ENCODE results near the gene SUPT20H. TPM values are rescaled to one million over a fixed set of nuclear protein-coding genes. Genes with fewer than 3 reads are reported as not detected.

The SUPT20H gene
- total RNA-seq, 1 experiment from 2014 or later = 42.9 TPM

- TF ChIP-seq MAX (IDR thresholded peaks at IDR 0.05) (peak; percentile 39; the same call in 1 of the 2 replicates), SRF (IDR thresholded peaks at IDR 0.05; ENCODE audit: low read depth) (no peak), TCF7L2 (IDR thresholded peaks at IDR 0.05; ENCODE audit: borderline replicate concordance, extremely low read depth, insufficient read depth, insufficient read length) (peak; percentile 46)
Observed at GRCh38 chr13:36999054-36999714, 60.3 kb downstream of the SUPT20H start, which contains the start of gene ALG5 (continued).

GRCh38 chr13:36998624-36999041, 60.9 kb downstream of the SUPT20H start:
- no TSS peak for BruUV-seq (replicated peaks)
- peak overlapping the region; percentile 97 for H3K4me3 ChIP-seq (replicated peaks in 1 of 2; ENCODE audit: low read depth in 1 of 2, low read length in 2 of 2)
- POLR2A ChIA-PET = no interaction called here
- peak overlapping the region; percentile 81 for H3K27ac ChIP-seq (ENCODE audit: low read depth, low read length)
- peak overlapping the region; percentile 96 for H3K9ac ChIP-seq (ENCODE audit: low read length)
- CTCF ChIA-PET = no interaction called here
- ATAC-seq (peak; percentile 8), DNase-seq (ENCODE audit: low read depth, low spot score) (no peak)
- H4K20me1 ChIP-seq (ENCODE audit: insufficient read depth) = no peaks in the 10 kb centered on the region
- no peaks in the 10 kb centered on the region for H3K9me2 ChIP-seq (ENCODE audit: insufficient read depth)
- RAD21 ChIA-PET (ENCODE audit: low non-redundant PET in 1 of 2, low total read pairs in 2 of 2, uncharacterized antibody in 2 of 2, unreplicated experiment in 2 of 2) = no interaction called here
- H2AFZ ChIP-seq (ENCODE audit: low read depth, low read length, poor library complexity, severe bottlenecking) = peak overlapping the region; percentile 28
- intact Hi-C loops (cut with micrococcal nuclease) = loop anchor here (5.0 kb wide), 1 partner anchor 716 kb away; no protein-coding TSS in a partner anchor
- no peaks in the 10 kb centered on the region for H3K27me3 ChIP-seq (ENCODE audit: insufficient read depth, low read length)
- H3K9me3 ChIP-seq (ENCODE audit: control insufficient read depth in 1 of 2, insufficient read depth in 1 of 2, low read depth in 1 of 2, low read length in 2 of 2) = no peaks in the 10 kb centered on the region
- H3K36me3 ChIP-seq (ENCODE audit: control insufficient read depth in 1 of 2, insufficient read depth in 2 of 2, low read length in 2 of 2) = peaks cover 13 to 17% of the 10 kb centered on the region in 2 experiments
- no peak for TF ChIP-seq EZH2 (IDR thresholded peaks at IDR 0.05)
- TF ChIP-seq ZFX (IDR thresholded peaks at IDR 0.05) = 0 out of 2 replicates have a peak, but pooled peaks have one; percentile 20
- no peak for TF ChIP-seq ZBTB33 (IDR thresholded peaks at IDR 0.05; ENCODE audit: extremely low read depth, insufficient replicate concordance, low read length)
- H3K4me2 ChIP-seq (ENCODE audit: low read length) = peak overlapping the region; percentile 83
- peaks cover 70% of the 10 kb centered on the region for H3K79me2 ChIP-seq (ENCODE audit: insufficient read depth, low read length)
- H3K4me1 ChIP-seq (ENCODE audit: control insufficient read depth in 1 of 2, insufficient read depth in 2 of 2, low read length in 2 of 2) = peaks cover 10 to 17% of the 10 kb centered on the region in 2 experiments; a peak in 3 of 4 replicates
